ENCODE results near the gene ZNF410.
"Not testable (repeated sequence)": the region's sequence is repeated elsewhere in the genome, so short reads cannot be mapped to it uniquely, and the experiment has no call there.

Gene ZNF410

GRCh38 chr14:73886449-73887317, at the start of gene ZNF410:
ZNF410 (plus strand) TSS chr14:73886859; CDS start chr14:73892176, 5,317 bp downstream.
- DNase-seq (ENCODE audit: low spot score), result peak; percentile 97

- not testable (repeated sequence) for DNase-seq (ENCODE audit: low spot score)
Observed at GRCh38 chr14:73838293-73839034, 48.2 kb upstream of the ZNF410 start.

- no peak for DNase-seq (ENCODE audit: low spot score)
Observed at GRCh38 chr14:73842201-73842600, 44.5 kb upstream of the ZNF410 start.

GRCh38 chr14:73842851-73843250, 43.8 kb upstream of the ZNF410 start:
- DNase-seq (ENCODE audit: low spot score), result no peak

GRCh38 chr14:73843296-73843695, 43.4 kb upstream of the ZNF410 start:
- DNase-seq (ENCODE audit: low spot score), result no peak

- DNase-seq (ENCODE audit: low spot score), result no peak
Observed at GRCh38 chr14:73846947-73847346, 39.7 kb upstream of the ZNF410 start.

GRCh38 chr14:73851000-73851399, 35.7 kb upstream of the ZNF410 start:
- DNase-seq (ENCODE audit: low spot score), result peak; percentile 13

GRCh38 chr14:73851567-73852382, 34.9 kb upstream of the ZNF410 start, which contains the start of gene PTGR2:
PTGR2 (plus strand) TSS chr14:73851831; CDS start chr14:73858863, 7,032 bp downstream.
- peak; percentile 100 for DNase-seq (ENCODE audit: low spot score)

GRCh38 chr14:73859145-73859544, 27.5 kb upstream of the ZNF410 start:
- no peak for DNase-seq (ENCODE audit: low spot score)

- no peak for DNase-seq (ENCODE audit: low spot score)
Observed at GRCh38 chr14:73861073-73861472, 25.6 kb upstream of the ZNF410 start.

- no peak for DNase-seq (ENCODE audit: low spot score)
Observed at GRCh38 chr14:73862480-73862879, 24.2 kb upstream of the ZNF410 start.

- DNase-seq (ENCODE audit: low spot score), result no peak
Observed at GRCh38 chr14:73863209-73863608, 23.4 kb upstream of the ZNF410 start.

- no peak for DNase-seq (ENCODE audit: low spot score)
Observed at GRCh38 chr14:73865534-73866113, 21.0 kb upstream of the ZNF410 start.

- DNase-seq (ENCODE audit: low spot score), result not testable (repeated sequence)
Observed at GRCh38 chr14:73869754-73870153, 16.9 kb upstream of the ZNF410 start.

- no peak for DNase-seq (ENCODE audit: low spot score)
Observed at GRCh38 chr14:73870525-73871235, 16.0 kb upstream of the ZNF410 start.

- no peak for DNase-seq (ENCODE audit: low spot score)
Observed at GRCh38 chr14:73873660-73874059, 13.0 kb upstream of the ZNF410 start.

GRCh38 chr14:73877790-73878189, 8.9 kb upstream of the ZNF410 start:
- no peak for DNase-seq (ENCODE audit: low spot score)

GRCh38 chr14:73878436-73878835, 8.2 kb upstream of the ZNF410 start:
- DNase-seq (ENCODE audit: low spot score), result no peak

- no peak for DNase-seq (ENCODE audit: low spot score)
Observed at GRCh38 chr14:73879027-73879426, 7.6 kb upstream of the ZNF410 start.

GRCh38 chr14:73884438-73885190, 2.0 kb upstream of the ZNF410 start:
- DNase-seq (ENCODE audit: low spot score), result no peak

- DNase-seq (ENCODE audit: low spot score), result no peak
Observed at GRCh38 chr14:73887318-73887616, 608 bp downstream of the ZNF410 start.
